Esophagus squamous epithelium (tissue), 4 donors: ENCODE measurements around the gene DPEP1.

Experiments
- POLR2A ChIP-seq, 4 donors: fragments of 450-650 bp; IDR thresholded peaks; one replicate each; pipeline ENCODE4 v1.6.1; 2017; ENCODE audit warnings: antibody characterized with exemption in 4 of 4, mild to moderate bottlenecking in 4 of 4, moderate library complexity in 3 of 4
- TF ChIP-seq, protein P1 (sequence below), 6 experiments: fragments of 450-650 bp in 4 of 6; fragments of 200-600 bp in 2 of 6; sonication (generic) in 2 of 6; IDR thresholded peaks; one replicate each; pipeline ENCODE4 v1.5.1; 2016 to 2019; ENCODE audit warnings: antibody characterized with exemption in 6 of 6, mild to moderate bottlenecking in 4 of 6, moderate library complexity in 4 of 6

DNA sequence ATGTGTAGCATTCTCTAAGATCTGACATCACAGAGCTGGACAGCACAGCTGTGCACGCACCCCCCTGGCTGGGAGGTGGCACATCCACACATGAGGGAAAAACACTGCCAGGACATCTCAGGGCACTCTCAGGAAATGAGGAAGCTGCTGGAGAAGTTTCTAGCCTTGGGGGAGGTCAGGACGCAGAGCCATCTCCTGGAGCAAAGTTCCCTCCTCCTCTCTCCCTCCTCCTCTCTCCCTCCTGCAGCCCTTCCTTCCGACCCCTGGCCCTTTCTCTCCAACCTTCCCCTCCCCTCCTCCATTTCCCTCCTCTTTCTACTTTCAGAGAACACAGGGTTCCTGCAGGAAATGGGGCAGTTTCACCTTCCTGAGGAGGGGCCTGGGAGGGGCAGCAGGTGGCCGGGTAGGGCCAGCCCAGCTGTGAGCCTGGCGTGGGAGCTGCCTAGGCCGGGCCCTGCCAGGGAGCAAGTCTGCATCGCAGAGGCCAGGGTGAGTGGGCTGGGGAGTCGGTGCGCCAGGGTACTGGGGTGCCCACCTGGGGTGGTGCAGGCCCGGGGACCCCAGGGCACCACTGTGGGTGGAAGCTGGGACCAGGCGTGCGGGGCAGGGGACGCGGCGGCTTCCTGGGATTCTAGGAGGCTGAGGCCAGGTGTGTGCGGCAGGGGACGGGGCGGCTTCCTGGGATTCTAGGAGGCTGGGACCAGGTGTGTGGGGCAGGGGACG, at the start of gene DPEP1:
- TF ChIP-seq, protein P1, sequence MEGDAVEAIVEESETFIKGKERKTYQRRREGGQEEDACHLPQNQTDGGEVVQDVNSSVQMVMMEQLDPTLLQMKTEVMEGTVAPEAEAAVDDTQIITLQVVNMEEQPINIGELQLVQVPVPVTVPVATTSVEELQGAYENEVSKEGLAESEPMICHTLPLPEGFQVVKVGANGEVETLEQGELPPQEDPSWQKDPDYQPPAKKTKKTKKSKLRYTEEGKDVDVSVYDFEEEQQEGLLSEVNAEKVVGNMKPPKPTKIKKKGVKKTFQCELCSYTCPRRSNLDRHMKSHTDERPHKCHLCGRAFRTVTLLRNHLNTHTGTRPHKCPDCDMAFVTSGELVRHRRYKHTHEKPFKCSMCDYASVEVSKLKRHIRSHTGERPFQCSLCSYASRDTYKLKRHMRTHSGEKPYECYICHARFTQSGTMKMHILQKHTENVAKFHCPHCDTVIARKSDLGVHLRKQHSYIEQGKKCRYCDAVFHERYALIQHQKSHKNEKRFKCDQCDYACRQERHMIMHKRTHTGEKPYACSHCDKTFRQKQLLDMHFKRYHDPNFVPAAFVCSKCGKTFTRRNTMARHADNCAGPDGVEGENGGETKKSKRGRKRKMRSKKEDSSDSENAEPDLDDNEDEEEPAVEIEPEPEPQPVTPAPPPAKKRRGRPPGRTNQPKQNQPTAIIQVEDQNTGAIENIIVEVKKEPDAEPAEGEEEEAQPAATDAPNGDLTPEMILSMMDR (IDR thresholded peaks at IDR 0.05), result no peak
- no peak for TF ChIP-seq POLR2A (IDR thresholded peaks at IDR 0.05)
